Inferior parietal cortex (tissue), 1 donor: ENCODE measurements around the gene PKNOX1.
"Not testable (repeated sequence)": the region's sequence is repeated elsewhere in the genome, so short reads cannot be mapped to it uniquely, and the experiment has no call there.

Experiments used
- DNase-seq: peaks from one replicate; pipeline ENCODE4 v3.0.0-alpha.2; 2016; ENCODE audit errors: extremely low spot score

Gene PKNOX1

DNA sequence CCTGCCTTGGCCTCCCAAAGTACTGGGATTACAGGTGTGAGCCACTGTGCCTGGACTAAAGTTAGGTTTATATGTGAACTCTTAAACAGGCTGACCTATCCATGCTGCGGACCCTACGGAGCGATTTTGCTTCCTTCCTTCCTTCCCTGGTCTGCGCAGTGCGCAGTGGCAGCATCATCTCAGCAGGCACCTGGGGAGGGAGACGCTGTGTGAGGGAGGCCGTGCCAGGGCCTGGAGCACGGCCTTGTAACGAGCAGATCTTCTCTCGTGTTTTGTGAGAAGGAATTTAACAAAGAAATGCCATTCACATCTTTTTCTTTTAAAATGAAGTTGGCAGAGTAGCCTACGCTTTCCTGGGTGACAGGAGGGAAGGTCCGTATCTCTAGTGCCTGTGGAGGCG, 45.8 kb downstream of the PKNOX1 start:
- DNase-seq = no peak

DNA sequence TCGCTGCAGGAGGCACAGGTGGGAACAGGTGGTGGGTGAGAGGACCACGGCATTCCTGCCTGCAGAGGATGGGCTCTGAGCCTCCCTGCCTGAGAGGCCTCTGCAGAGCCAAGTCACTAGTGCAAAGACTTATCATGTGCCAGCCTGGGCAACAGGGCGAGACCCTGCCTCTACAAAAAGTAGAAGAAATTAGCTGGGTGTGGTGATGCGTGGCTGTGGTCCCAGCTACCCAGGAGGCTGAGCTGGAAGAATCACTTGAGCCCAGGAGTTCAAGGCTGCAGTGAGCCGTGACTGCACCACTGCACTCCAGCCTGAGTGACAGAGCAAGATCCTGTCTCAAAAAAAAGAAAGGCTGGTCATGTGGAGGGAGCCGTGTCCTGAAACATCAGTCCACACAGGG, 46.4 kb downstream of the PKNOX1 start:
- no peak for DNase-seq

DNA sequence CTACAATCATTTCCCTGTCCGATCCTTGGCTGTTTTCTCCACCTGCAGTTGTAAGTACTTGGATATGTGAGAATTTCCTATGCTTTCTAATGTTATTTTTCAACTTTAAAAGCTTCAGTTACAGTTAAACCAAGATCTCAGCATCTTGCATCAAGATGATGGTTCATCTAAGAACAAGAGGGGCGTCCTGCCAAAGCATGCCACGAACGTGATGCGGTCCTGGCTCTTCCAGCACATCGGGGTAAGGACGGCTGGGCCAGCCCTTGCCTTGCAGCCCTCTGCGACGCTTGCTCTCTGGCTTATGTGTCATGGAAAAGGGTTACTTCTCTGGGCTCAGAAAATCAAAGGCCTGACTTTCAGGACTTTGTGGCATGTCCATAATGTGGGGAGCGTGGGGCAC, 46.8 kb downstream of the PKNOX1 start:
- no peak for DNase-seq

DNA sequence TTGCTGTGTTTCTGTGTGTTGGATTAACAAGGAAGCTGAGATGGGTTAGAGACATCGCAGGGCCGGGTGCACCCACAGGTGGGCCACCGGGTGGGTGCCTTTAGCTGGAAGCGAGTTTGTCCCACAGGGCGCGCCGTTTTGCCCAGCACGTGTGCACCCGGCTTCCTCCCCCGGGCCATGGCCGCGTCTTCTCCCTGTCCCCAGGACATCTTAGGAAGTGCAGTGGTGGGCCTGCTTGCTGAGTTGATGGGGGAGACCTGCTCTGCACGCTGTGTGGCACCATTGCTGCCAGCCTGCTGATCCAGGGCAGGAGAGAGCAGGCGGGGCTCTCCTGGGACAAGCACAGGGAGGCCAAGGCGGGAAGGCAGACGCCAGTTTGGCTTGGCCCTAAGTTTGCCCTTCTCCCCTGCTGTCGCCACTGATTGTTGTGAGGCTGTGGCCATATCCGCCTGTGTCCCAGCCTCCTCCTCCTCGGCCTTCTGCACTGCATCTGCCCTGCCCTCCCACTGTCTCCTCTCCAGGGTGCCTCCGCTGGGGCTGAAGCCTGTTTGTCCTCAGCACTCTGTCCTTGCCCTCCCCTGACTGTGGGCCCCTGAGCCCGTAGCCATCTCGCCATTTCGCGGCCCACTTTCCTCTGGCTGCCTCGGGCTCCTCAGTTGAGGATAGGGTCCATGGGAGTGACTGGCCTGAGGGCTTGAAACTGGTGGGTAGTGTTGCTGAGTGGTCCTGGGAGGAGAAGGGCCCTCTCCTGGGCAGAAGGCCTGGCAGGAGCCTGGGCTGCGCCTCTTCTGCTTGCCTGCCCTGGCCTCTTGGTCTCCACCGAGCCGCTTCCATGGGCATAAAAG, 47.6 kb downstream of the PKNOX1 start:
- DNase-seq = no peak

DNA sequence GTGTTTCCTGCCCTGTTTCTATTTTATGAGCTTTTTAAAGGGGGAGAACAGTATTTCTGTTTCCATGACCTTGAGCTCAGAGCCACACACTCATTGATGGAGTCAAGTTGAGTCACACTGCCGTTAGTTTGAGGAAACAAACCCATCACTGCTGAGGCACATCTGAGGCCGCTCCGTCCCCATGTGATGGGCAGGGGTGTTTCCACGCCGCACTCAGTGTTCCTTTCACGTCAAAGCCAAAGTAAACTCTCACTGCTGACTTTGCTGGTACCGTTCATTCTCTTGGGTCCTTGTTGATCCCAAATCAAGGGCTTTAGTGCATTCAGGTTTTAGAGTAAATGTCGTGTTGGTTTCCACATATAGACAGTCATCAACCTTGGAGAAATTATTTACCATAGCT, 48.8 kb downstream of the PKNOX1 start:
- DNase-seq = no peak

DNA sequence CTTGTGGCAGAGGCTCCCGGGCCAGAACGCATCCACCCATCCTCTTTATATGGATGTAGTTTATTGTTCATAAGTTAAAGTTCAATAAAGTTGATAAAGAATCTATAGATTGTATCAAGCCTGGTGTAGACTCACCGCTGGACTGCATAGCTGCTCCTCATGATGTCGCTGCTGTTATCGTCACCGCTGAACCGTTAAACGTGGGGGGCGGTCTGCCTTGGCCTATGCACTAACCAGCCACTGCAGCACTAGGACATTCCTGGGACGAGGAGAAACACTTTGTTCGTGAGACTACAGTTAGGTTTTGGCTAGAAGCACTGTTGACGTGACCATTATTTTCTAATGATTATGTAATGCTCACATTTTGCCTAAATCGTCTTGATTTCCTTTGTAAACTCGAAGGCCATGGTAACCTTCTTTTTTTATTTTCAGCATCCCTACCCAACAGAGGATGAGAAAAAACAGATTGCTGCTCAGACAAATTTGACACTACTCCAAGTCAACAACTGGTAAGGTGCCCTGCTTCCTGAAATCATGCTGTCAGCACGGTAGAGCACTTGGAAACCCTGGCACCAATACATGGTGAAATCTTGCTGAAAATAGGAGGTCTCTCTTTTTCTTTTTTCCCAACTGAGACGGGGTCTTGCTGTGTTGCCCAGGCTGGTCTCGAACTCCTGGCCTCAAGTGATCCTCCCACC, 50.2 kb downstream of the PKNOX1 start:
- DNase-seq = no peak

DNA sequence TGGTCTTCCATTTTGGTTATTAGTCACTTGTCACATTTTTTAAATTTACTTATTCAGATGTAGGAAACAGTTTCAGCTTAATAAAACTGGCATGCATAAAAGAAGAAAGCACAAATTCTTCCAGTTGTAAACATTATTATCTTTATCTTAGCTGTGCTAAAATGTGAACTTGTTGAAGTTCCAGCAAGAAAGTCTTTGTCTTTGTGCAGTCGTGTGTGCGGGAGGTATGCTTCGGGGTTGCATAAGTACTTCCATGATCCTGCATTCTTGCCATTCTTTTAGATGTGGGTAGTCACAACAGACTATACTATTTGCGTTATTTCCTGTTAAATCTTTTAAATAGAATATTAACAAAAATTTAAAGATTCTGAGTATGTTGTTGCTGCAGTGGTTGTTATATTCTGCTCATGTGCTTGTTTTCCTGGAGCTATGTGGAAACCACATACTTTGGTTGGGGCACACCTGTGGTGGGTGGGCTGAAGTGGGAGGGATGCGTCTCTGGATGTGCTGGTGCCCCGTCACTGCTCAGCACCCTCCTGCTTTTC, 51.3 kb downstream of the PKNOX1 start:
- no peak for DNase-seq

DNA sequence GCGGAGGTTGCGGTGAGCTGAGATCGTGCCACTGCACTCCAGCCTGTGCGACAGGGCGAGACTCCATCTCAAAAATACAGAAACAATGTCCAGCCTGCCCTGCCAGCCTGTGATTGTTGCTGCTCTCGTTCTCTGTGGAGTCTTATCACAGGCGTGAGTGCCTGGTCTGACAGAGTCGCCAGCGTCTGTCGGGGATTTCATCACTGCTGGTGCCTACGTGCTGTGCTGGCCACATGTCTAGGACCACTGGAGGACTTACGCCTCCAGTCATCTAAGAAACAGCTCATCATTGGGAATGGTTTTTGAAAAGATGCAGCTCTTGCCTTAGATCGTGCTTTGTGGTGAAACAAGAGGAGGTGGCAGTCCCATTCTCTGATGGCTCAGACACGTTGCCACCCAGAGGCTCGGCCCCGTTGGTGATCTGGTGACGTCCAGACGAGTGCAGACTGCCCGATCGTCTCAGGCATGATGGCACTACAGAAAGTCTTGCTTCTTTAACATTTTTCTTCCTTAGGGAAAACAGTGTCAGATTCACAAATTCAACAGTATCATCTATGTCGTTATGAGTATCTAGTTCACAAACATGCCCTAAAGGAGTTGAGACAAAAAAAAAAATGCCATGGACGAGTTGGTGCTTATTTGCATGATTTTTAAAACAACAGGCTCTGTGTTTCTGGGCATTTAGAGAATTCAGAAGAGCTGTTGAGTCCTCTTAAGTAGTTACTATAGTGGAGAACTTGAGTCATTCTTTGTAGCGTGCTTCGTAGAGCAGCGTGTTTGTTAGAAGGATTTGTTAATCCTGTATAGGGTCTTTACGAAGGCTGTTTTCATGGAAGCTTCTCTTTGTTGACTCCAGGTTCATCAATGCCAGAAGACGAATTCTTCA, 53.7 kb downstream of the PKNOX1 start:
- DNase-seq = no peak

DNA sequence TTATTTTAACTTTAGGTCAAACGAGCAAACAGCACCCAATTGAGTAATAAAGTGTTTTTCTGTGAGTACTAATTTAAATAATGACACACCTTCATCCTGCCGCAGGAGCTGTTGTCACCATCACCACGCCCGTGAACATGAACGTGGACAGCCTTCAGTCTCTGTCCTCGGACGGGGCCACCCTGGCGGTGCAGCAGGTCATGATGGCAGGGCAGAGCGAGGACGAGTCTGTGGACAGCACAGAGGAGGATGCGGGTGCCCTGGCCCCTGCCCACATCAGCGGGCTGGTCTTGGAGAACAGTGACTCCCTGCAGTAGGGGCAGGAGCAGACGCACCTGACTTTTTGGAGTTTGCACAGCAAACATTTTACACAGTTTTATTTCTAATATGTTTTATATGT, 55.4 kb downstream of the PKNOX1 start:
- no peak for DNase-seq

DNA sequence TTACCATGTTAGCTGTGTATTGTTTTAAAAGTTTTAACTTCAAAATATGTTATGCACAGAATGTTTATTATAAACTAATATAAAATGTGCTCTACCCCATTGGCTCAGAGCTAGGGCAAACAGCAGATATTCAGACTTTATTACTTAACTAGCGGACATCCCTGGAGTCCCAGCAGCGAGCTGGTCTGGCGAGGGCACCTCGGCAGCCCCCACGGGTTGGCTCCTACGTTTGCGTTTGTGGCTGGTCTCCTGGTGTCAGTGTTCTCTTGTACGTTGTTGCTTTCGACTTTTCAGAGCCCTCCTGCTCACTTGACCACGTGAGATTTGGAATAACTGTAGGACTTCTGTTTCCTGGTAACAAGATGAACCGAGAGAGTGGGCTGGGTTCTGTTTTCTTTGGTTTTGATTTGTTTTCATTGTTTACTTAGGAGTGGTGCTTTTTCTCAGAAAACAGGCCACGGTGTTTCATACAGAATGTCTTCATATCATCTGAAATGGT, 56.8 kb downstream of the PKNOX1 start:
- DNase-seq = no peak

DNA sequence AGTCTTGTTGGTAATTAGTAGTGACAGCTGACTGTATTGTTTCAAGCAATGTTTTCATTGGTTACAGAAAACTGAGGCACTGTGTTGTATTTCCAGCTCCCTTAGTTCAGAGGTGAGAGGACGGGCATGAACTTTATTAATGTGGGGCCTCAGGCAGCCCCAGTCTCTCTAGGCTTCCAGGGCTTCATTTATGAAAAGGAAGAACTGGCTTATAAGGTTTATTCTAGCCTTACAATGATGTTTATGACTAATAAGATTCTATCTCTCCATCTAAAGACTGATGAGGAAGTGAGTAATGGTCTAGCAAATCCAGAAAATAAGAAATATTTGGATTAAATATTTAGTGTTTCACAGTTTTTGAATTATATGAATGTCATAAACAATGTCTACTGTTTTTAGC, 59.7 kb downstream of the PKNOX1 start:
- no peak for DNase-seq

DNA sequence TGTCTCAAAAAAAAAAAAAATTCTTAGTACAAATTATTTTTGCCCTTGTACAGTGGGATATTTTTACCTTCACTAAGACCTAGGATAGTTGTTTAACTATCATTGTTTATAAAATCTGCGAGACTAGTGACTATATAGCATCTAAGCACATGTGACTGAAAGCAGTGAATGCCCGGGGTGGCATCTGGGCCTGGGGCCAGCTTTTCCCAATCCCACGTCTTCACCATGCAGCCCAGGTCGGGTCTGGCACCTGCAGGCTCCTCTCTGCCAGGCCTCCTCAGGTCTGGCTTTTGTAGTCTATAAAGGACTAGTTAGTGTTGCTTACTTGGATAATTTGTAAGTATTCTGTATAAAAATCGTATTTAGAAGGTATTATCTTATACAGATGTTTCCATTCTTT, 60.5 kb downstream of the PKNOX1 start:
- DNase-seq = no peak

DNA sequence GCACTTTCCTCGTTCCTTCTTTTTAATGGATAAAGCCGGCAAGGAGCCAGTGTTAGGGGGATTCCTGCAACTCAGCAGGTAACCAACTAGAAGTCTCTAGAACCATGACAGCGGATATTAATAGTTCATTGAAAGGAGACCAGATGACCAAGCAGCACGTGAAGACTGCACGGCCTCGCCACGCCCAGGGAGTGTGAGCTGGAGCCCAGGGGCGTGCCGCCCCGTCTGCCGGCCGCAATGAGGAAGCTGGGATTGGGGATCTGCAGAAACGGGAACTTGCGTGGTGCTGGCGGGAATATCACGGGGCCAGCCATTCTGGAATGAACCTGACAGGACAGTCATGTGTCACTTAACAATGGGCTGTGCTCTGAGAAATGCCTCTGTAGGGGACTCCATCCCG, 62.5 kb downstream of the PKNOX1 start:
- DNase-seq = not testable (repeated sequence)

DNA sequence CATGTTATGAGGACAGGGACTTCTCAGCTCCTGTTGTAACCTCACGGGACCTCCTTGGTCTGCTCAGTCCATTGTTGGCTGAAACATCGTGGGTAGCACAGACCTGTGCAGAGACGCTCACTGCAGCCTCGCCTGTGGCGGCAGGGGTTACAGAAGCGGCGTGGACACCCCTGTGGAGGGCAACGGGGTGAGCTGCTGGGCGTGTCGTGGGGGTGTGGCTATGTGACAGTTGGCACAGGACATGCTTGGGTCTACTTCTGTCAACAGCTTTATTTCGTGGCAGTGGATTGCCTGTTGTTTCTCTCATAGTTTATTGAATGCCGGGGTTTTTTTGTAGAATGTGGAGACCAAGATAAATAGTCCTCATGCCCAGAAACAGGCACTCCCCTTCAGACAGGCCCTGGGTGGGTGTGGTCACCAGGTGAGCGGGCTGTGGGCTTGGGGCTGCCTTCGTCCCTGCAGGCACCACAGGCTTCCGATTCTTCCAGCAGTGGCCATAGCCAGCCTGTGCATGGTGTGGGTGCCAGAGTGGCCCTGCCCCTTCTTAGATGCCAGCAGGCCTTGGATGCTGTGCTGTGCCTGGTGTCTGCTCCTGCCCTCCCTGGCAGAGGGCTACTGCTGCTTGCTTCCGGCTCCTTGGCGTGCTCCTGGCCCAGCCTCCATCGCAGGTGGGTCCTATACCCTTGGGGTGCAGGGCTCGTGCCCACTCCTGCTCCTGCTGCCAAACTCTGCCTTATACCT, 63.7 kb downstream of the PKNOX1 start:
- DNase-seq = not testable (repeated sequence)

DNA sequence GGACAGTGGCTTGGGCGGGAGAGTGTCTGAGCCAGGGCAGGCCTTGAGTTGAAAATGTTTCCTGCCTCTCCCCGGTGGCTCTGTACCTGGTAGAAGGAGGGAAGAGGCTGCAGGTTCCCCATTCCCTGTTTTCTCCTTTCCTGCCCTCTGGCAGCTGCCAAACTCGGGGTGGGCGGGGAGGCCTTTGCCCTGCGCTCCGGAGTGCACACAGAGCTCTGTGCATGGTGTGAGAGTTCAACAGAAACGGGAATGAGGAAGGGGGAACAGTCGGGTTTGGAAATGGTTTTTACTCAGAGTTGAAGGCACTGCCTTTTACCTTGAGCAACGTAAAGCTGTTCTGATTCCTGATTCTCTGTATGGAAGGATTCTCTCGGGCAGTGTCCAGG, 64.3 kb downstream of the PKNOX1 start:
- not testable (repeated sequence) for DNase-seq

DNA sequence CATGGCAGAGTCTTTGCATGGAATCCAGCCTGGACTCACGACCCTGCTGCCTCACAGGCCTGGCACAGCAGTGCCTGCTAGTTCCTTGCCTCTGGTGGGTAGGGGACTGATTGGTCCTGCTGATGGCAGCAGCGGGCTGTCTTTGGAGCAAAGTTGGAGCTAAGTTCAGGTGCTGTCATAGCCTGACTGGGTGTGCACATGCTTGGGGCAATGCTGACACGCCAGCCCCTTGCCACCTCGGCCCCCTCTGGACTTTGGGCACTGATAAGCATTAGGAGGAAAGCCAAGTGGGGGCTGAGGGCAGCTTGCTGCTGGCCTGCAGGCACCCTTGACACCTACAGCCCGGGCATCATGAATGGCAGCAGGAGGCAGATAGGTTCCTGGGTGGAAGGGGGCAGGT, 67.8 kb downstream of the PKNOX1 start:
- DNase-seq = not testable (repeated sequence)

DNA sequence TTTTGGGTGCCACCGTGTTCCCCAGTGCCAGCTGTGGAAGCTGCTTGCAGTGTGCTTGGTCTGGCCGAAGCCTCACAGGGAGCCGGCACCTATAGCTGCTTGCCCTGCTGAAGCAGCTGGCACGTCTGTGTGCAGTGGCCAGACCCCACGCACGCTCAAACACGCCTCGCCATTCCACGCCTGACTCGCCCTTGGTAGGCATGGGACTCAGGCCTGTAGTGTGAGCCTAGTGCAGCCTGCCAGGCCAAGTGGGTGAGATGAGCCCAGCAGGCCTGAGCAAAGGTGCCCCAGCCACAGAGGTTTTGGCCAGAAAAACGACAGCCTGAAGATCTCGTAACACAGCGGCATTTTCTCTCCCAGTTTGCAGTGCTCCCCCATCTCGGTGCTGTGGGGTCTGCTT, 68.9 kb downstream of the PKNOX1 start:
- not testable (repeated sequence) for DNase-seq

DNA sequence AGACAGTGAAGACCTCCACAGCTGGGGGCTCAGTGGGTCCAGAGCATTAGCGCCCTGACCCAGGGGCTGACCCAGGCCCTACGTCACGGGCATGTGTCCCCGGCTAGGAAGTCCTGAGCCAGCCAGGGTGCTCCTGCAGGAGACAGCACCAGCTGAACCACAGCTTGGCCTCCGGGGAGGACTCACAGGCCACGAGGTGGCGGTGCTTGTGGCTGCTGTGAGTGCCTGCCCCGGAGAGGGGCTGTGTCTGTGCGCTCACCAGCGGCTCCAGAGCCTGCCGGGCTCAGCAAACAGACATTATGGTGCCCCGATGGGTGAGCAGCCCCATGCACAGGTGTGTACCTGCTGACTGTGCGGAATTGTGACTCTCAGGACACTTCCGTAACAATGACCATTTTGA, 70.2 kb downstream of the PKNOX1 start:
- DNase-seq = not testable (repeated sequence)

DNA sequence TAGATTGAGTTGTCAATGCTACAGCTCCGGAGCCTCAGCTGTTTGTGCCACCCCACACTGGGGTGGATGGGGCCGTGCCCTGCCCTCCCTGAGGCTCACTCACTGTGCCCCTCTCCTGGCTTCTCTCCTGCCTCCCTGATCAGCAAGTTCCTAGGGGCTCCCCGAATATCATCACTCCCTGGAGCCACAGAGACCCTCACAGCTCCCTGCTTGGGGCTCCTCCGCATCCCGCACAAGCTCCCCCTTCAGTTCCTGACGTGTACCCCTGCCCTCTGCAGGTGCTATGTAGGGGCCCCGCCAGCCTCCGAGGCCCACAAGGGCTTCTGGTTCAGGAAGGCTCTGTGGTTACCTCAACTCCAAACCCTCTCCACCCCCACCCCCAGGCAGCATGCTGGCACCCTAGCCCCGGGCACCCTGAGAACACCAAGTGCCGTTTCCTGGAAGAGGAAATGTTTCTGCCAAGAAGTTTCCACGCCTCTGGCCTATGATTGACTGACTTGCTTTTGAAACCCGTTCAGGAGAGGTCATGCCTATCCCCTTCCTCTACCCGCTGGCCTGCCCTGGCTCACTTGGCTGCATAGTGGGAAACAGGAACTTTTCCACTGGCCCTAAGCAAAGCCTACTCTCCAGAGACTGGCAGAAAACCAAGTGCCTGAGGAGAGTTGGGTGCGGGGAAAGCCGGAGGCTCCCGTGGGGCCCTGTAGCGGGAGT, 71.0 kb downstream of the PKNOX1 start:
- not testable (repeated sequence) for DNase-seq
